Testis (tissue), 3 donors: Measurements from ENCODE around the gene SNAPC5. TPM values are rescaled to one million over a fixed set of nuclear protein-coding genes. Genes with fewer than 3 reads are reported as not detected.
A peak's percentile ranks its signal among the peaks of the same experiment; 100 is the strongest.
"Not testable (repeated sequence)": the region's sequence is repeated elsewhere in the genome, so short reads cannot be mapped to it uniquely, and the experiment has no call there.

Source experiments
- DNase-seq: peaks from one replicate; pipeline ENCODE4 v3.0.0-alpha.2; 2019
- H3K27ac ChIP-seq, 2 donors: fragments of 200-600 bp; sonication (generic); one replicate each; pipeline ENCODE4 v1.5.1; 2019
- H3K27me3 ChIP-seq: fragments of 200-600 bp; sonication (generic); one replicate; pipeline ENCODE4 v1.5.1; 2019
- H3K36me3 ChIP-seq: fragments of 200-600 bp; sonication (generic); one replicate; pipeline ENCODE4 v1.5.1; 2017; ENCODE audit warnings: low read depth; ENCODE audit errors: missing control alignments
- H3K4me1 ChIP-seq: fragments of 200-600 bp; sonication (generic); one replicate; pipeline ENCODE4 v1.5.1; 2019
- H3K4me3 ChIP-seq, 2 donors: fragments of 200-600 bp; sonication (generic); one replicate each; pipeline ENCODE4 v1.5.1; 2017 to 2019
- H3K9me3 ChIP-seq: fragments of 200-600 bp; sonication (generic); one replicate; pipeline ENCODE4 v1.5.1; 2017
- POLR2A ChIP-seq: fragments of 450-650 bp; IDR thresholded peaks from one replicate; pipeline ENCODE4 v1.6.1; 2017; ENCODE audit warnings: antibody characterized with exemption, mild to moderate bottlenecking, moderate library complexity
- WGBS, 2 donors: methylation state at CpG; one replicate each; pipeline ENCODE4 v1.1.5; 2018; 5-methylcytosine and 5-hydroxymethylcytosine counted together
- intact Hi-C: fragments of 100-400 bp; cut with DNase I; formaldehyde crosslinking; loops from one replicate; pipeline ENCODE4 v1.15.1; 2023; ENCODE audit warnings: low total_unique reads
- polyA plus RNA-seq: library from polyadenylated mRNA; stranded (reverse); fragments of 350-450 nt; fragmentation: Illumina TruSeq; extraction: RNeasy Lipid Tissue Mini Kit (QIAGEN cat#74804); gene quantifications from one replicate; pipeline ENCODE4 v1.2.3, GENCODE V29; 2014; ENCODE audit warnings: low read depth, low replicate concordance; ENCODE audit not compliant: insufficient read depth
- total RNA-seq, 2 donors: library from RNA; depleted of rRNA; stranded (reverse); fragments of >200 nt; gene quantifications; one replicate each; pipeline ENCODE4 v1.2.3, GENCODE V29; 2016
- TF ChIP-seq, protein P1 (sequence below), 3 experiments: fragments of 450-650 bp in 2 of 3; fragments of 200-600 bp in 1 of 3; sonication (generic) in 1 of 3; IDR thresholded peaks; one replicate each; pipeline ENCODE4 v1.5.1; 2016 to 2019; ENCODE audit warnings: antibody characterized with exemption in 3 of 3, mild to moderate bottlenecking in 2 of 3, moderate library complexity in 1 of 3

SNAPC5 gene
- total and polyA plus RNA-seq, 3 donors from 2014 or later = 30.7 to 73.9 (median 45.4) TPM

DNA sequence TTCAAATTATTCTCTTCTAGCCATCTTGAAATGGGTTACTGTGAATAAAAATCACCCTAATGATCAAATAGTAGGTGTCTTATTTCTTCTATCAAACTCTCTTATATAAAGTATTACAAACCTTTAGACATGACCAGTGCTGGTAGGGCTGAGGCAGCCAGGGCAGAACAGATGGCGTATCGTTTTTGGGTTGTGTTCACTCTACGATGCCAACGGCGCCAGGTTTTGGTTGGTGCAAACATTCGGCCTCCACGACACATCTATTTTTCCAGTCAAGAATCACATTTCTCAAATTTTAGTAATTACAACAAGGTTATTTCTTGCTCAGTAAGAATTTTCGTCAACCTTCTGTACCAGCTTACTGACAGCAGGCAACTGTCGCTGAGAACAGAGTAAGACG, 4.9 kb upstream of the SNAPC5 start:
- DNase-seq = peak; percentile 10
- peaks cover 19% of the 10 kb centered on the region for H3K4me1 ChIP-seq
- intact Hi-C loops = no loop called here
- TF ChIP-seq, protein P1, sequence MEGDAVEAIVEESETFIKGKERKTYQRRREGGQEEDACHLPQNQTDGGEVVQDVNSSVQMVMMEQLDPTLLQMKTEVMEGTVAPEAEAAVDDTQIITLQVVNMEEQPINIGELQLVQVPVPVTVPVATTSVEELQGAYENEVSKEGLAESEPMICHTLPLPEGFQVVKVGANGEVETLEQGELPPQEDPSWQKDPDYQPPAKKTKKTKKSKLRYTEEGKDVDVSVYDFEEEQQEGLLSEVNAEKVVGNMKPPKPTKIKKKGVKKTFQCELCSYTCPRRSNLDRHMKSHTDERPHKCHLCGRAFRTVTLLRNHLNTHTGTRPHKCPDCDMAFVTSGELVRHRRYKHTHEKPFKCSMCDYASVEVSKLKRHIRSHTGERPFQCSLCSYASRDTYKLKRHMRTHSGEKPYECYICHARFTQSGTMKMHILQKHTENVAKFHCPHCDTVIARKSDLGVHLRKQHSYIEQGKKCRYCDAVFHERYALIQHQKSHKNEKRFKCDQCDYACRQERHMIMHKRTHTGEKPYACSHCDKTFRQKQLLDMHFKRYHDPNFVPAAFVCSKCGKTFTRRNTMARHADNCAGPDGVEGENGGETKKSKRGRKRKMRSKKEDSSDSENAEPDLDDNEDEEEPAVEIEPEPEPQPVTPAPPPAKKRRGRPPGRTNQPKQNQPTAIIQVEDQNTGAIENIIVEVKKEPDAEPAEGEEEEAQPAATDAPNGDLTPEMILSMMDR (IDR thresholded peaks at IDR 0.05) = no peak
- no peak for TF ChIP-seq POLR2A
- WGBS, 2 donors = 73 to 83% methylated on average over 10 of the region's 10 CpGs
- H3K27ac ChIP-seq = no peak overlapping the region
- H3K27me3 ChIP-seq = no peaks in the 10 kb centered on the region
- no peak overlapping the region for H3K4me3 ChIP-seq
- no peaks in the 10 kb centered on the region for H3K9me3 ChIP-seq
- H3K36me3 ChIP-seq = no peaks in the 10 kb centered on the region

- H3K4me3 ChIP-seq, intact Hi-C loops, H3K36me3 ChIP-seq, H3K9me3 ChIP-seq, H3K27ac ChIP-seq, H3K27me3 ChIP-seq: not testable (repeated sequence)
- 85% methylated on average over 7 of the region's 7 CpGs for WGBS, 2 donors
- H3K4me1 ChIP-seq = peaks cover 25% of the 10 kb centered on the region
- DNase-seq = peak; percentile 8
Measured at GRCh38 chr15:66500346-66500745, 2.8 kb upstream of the SNAPC5 start.

- Histone ChIP-seq H3K36me3 (no peaks in the 10 kb centered on the region), H3K27ac (peak overlapping the region; percentile 28 to 77), H3K4me1 (peaks cover 22% of the 10 kb centered on the region), H3K9me3 (no peaks in the 10 kb centered on the region), H3K27me3 (no peaks in the 10 kb centered on the region), H3K4me3 (no peak overlapping the region)
- peak; percentile 8 for DNase-seq
- 56 to 63% methylated on average over 3 of the region's 3 CpGs for WGBS, 2 donors
- intact Hi-C loops = loop anchor here (5.0 kb wide), 1 partner anchor 111 kb away; the partner anchor contains the start of gene MAP2K1
- TF ChIP-seq POLR2A = no peak
- TF ChIP-seq, protein P1 (IDR thresholded peaks at IDR 0.05) = peak; percentile 28 to 38 (median 30)
Measured at GRCh38 chr15:66498501-66499386, 1.2 kb upstream of the SNAPC5 start.

DNA sequence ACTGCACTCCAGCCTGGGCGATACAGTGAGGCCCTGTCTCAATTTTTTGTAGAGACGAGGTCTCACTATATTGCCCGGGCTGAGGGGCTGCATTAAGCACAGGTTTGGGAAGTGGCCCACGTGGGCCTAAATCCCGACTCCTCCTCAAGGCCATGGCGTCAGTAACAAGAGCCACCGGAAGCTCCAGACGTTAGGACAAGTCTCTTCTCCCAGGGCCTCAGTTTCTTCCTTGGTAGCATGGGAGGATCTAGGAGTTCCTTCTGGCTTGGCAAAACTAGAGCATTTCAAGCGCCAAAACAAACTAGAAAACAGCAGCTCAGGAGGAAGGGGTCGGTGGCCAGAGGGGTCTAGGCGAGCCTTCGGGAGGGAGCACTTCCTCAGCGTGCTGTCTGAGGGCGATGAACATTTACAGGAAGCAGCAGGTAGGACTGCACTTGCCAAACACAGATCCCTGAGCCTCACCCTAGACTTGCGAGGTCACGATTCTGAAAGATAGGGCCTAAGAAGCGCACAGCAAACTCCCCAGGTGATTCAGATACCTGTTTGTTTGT, 536 bp downstream of the SNAPC5 start:
- DNase-seq = no peak
- Histone ChIP-seq H3K27ac (peak overlapping the region; percentile 64 to 77), H3K36me3 (no peaks in the 10 kb centered on the region), H3K4me1 (peaks cover 12% of the 10 kb centered on the region), H3K9me3 (no peaks in the 10 kb centered on the region), H3K4me3 (peak overlapping the region; percentile 85 to 91), H3K27me3 (no peaks in the 10 kb centered on the region)
- intact Hi-C loops = loop anchor here (5.0 kb wide), 1 partner anchor 110 kb away; the partner anchor contains the start of gene MAP2K1
- WGBS, 2 donors = 7 to 11% methylated on average over 9 to 17 of the region's 17 CpGs
- TF ChIP-seq POLR2A = no peak
- TF ChIP-seq, protein P1 (IDR thresholded peaks at IDR 0.05) = no peak

- WGBS, 2 donors = 86 to 97% methylated on average over 2 of the region's 2 CpGs
- no peaks in the 10 kb centered on the region for H3K36me3 ChIP-seq
- H3K27ac ChIP-seq = no peak overlapping the region
- H3K4me1 ChIP-seq = peaks cover 12% of the 10 kb centered on the region
- H3K9me3 ChIP-seq = no peaks in the 10 kb centered on the region
- no peak for TF ChIP-seq POLR2A
- TF ChIP-seq, protein P1 (IDR thresholded peaks at IDR 0.05) = no peak
- H3K4me3 ChIP-seq = no peak overlapping the region
- intact Hi-C loops = no loop called here
- H3K27me3 ChIP-seq = no peaks in the 10 kb centered on the region
- DNase-seq = no peak
Measured at GRCh38 chr15:66494262-66494661, 3.3 kb downstream of the SNAPC5 start.
